Psoas muscle (tissue), 8 donors: Measurements from ENCODE around the gene EHD4. TPM values are rescaled to one million over a fixed set of nuclear protein-coding genes. Genes with fewer than 3 reads are reported as not detected.

Source experiments
- ATAC-seq, 4 donors: fragments of 200-7000 bp; cut with Tn5 transposase; one replicate each; pipeline ENCODE4 v1.9.1; 2020; ENCODE audit warnings: moderate library complexity in 3 of 4, mild to moderate bottlenecking in 2 of 4
- DNase-seq, 2 donors: peaks; one replicate each; pipeline ENCODE4 v3.0.0-alpha.2; 2020
- H3K27ac ChIP-seq: fragments of 200-600 bp; one replicate; pipeline ENCODE4 v1.8.0; 2022
- H3K27me3 ChIP-seq, 3 donors: fragments of 200-600 bp in 1 of 3; one replicate each; pipeline versions ENCODE4 v1.6.1 to v1.8.0; 2013 to 2022; ENCODE audit warnings: low read length in 2 of 3, mild to moderate bottlenecking in 2 of 3, moderate library complexity in 1 of 3; ENCODE audit not compliant: insufficient read depth in 3 of 3
- H3K36me3 ChIP-seq, 2 donors: fragments of 200-600 bp in 1 of 2; one replicate each; pipeline versions ENCODE4 v1.6.1 to v1.8.0; 2013 to 2022; ENCODE audit warnings: low read depth in 1 of 2, mild to moderate bottlenecking in 1 of 2, moderate library complexity in 1 of 2; ENCODE audit not compliant: insufficient read depth in 1 of 2
- H3K4me1 ChIP-seq: fragments of 200-600 bp; one replicate; pipeline ENCODE4 v1.8.0; 2022
- H3K4me3 ChIP-seq: fragments of 200-600 bp; one replicate; pipeline ENCODE4 v1.8.0; 2022; ENCODE audit warnings: mild to moderate bottlenecking
- H3K9me3 ChIP-seq: fragments of 200-600 bp; one replicate; pipeline ENCODE4 v1.8.0; 2022
- CTCF ChIP-seq: fragments of 200-600 bp; IDR thresholded peaks from one replicate; pipeline ENCODE4 v1.8.0; 2022; ENCODE audit warnings: antibody characterized with exemption
- WGBS, 3 donors: extraction: QIAGEN DNeasy Blood & Tissue Kit; methylation state at CpG; one replicate each; pipeline versions ENCODE4 v1.1.6 to v1.1.7; 2013; 5-methylcytosine and 5-hydroxymethylcytosine counted together
- intact Hi-C, 2 donors: fragments of 100-400 bp; cut with DNase I; formaldehyde crosslinking; loops; one replicate each; pipeline versions ENCODE4 v1.11.0 to v1.14.2; 2022
- long read RNA-seq, 2 donors: library from polyadenylated mRNA; unstranded; transcript quantifications; one replicate each; pipeline ENCODE4 v2.0.0, GENCODE V29; 2021
- polyA plus RNA-seq, 3 donors: library from polyadenylated mRNA; stranded (reverse); fragments of 200-250 nt; gene quantifications; one replicate each; pipeline ENCODE4 v1.2.3, GENCODE V29; 2013
- total RNA-seq, 4 donors: library from RNA; stranded (reverse); fragmentation: NEBNext Ultra II Directional in 2 of 4; extraction: Animal tissue kit (Norgen Biotek cat#: 25700) in 2 of 4; gene quantifications; one replicate each; pipeline versions ENCODE4 v1.2.1 to v1.2.4, GENCODE V29; 2021 to 2023
- donor health status: healthy with polysubstance abuse.
- donor health status: DM: no; HTN: no; CAD: no; lungs with moderate emphysema.
- donor health status: Bipolar disorder and iron deficiency.
- donor health status: healthy.
- donor health status: DM: yes; HTN: yes; CAD: no.
- donor health status: DM: no; HTN: no; CAD: no.
- donor health status: DM: no; HTN: no; CAD: no.
- donor health status: DM: yes; HTN: yes; CAD: no.

Gene EHD4
- 1 to 10 TPM; 5.3 to 9.6 (median 6.3) TPM for total RNA-seq
- polyA plus RNA-seq, result 1 to 10 TPM; 1.7 to 4.8 (median 2.2) TPM
- long read RNA-seq, donor 1, full-length matches to known transcripts, result 14 of 17 reads
- long read RNA-seq, donor 1, partial matches to known transcripts, result 0 of 17 reads
- long read RNA-seq, donor 1, other reads (novel, unspliced or antisense), result 3 of 17 reads
- long read RNA-seq, donor 2, full-length matches to known transcripts, result 22 of 28 reads
- long read RNA-seq, donor 2, partial matches to known transcripts, result 2 of 28 reads
- long read RNA-seq, donor 2, other reads (novel, unspliced or antisense), result 4 of 28 reads

- Histone ChIP-seq H3K9me3 (no peaks in the 10 kb centered on the region), H3K27ac (peak within 1 kb of the TSS; percentile 78), H3K4me3 (peak within 1 kb of the TSS; percentile 87), H3K27me3 (no peaks in the 10 kb centered on the region), H3K36me3 (no peaks in the 10 kb centered on the region), H3K4me1 (peaks cover 10% of the 10 kb centered on the region)
- TF ChIP-seq CTCF, result peak; percentile 36
- ATAC-seq, result peak; percentile 95 to 97 (median 95)
- intact Hi-C loops, result loop anchor here in 1 of 2 donors (5.0 kb wide), 1 partner anchor 45 kb away; no protein-coding TSS in a partner anchor
- peak; percentile 97 to 98 for DNase-seq
- WGBS, 3 donors, result 2 to 4% (median 3%) methylated on average over 54 to 72 of the region's 72 CpGs
Observed at GRCh38 chr15:41972253-41973242, at the start of gene EHD4. TSS of gene EHD4 (minus strand) at chr15:41972557. CDS start at chr15:41972494, 63 bp downstream.

- Histone ChIP-seq H3K4me3 (no peak overlapping the region), H3K4me1 (peaks cover 30% of the 10 kb centered on the region), H3K27ac (no peak overlapping the region), H3K9me3 (no peaks in the 10 kb centered on the region), H3K36me3 (no peaks in the 10 kb centered on the region), H3K27me3 (no peaks in the 10 kb centered on the region)
- no peak for DNase-seq
- ATAC-seq, result no peak
- intact Hi-C loops, result no loop called here
- no peak for TF ChIP-seq CTCF
- WGBS, 3 donors, result 86 to 96% (median 93%) methylated on average over 4 to 5 of the region's 5 CpGs
Observed at GRCh38 chr15:42021593-42021992, 49.2 kb upstream of the EHD4 start.

GRCh38 chr15:42020713-42021273, 48.4 kb upstream of the EHD4 start, which contains the start of gene PLA2G4E:
TSS of gene PLA2G4E (minus strand) at chr15:42021042. CDS start at chr15:42021030, 12 bp downstream.
- ATAC-seq (no peak), DNase-seq (no peak)
- Histone ChIP-seq H3K36me3 (no peaks in the 10 kb centered on the region), H3K9me3 (no peaks in the 10 kb centered on the region), H3K4me3 (no peak within 1 kb of the TSS), H3K27me3 (no peaks in the 10 kb centered on the region), H3K4me1 (peaks cover 30% of the 10 kb centered on the region), H3K27ac (no peak within 1 kb of the TSS)
- intact Hi-C loops, result no loop called here
- no peak for TF ChIP-seq CTCF
- WGBS, 3 donors, result 91 to 94% (median 91%) methylated on average over 5 of the region's 5 CpGs

- no peaks in the 10 kb centered on the region for H3K36me3 ChIP-seq
- intact Hi-C loops, result no loop called here
- H3K4me1 ChIP-seq, result peaks cover 20% of the 10 kb centered on the region
- no peak overlapping the region for H3K4me3 ChIP-seq
- H3K27me3 ChIP-seq, result no peaks in the 10 kb centered on the region
- peak; percentile 46 to 77 for DNase-seq
- H3K9me3 ChIP-seq, result no peaks in the 10 kb centered on the region
- ATAC-seq, result peak; percentile 83 to 91 (median 86)
- 35 to 52% (median 44%) methylated on average over 5 to 6 of the region's 6 CpGs for WGBS, 3 donors
- no peak for TF ChIP-seq CTCF
- H3K27ac ChIP-seq, result peak overlapping the region; percentile 39
Observed at GRCh38 chr15:42018306-42019224, 46.2 kb upstream of the EHD4 start.
